Measurements from ENCODE around the gene GAP43.

GAP43 gene

GRCh38 chr3:115663414-115663813 lies 40.1 kb downstream of the GAP43 start:
- Histone ChIP-seq H3K4me1 (ENCODE audit: insufficient read depth, low read length) (peaks cover 9% of the 10 kb centered on the region), H2AFZ (ENCODE audit: low read depth, low read length) (no peak overlapping the region), H3K9ac (ENCODE audit: low read depth, low read length) (no peak overlapping the region), H3K27me3 (ENCODE audit: insufficient read depth, low read length, poor library complexity) (peaks cover 18% of the 10 kb centered on the region), H3K9me3 (ENCODE audit: insufficient read depth, low read length, severe bottlenecking) (no peaks in the 10 kb centered on the region), H3K36me3 (ENCODE audit: insufficient read depth, low read length) (no peaks in the 10 kb centered on the region), H4K20me1 (ENCODE audit: insufficient read depth, low read length) (no peaks in the 10 kb centered on the region), H3K27ac (ENCODE audit: low read length) (no peak overlapping the region), H3K4me3 (ENCODE audit: low read depth in 1 of 2, low read length in 2 of 2) (no peak overlapping the region), H3K79me2 (ENCODE audit: insufficient read depth, low read length) (no peaks in the 10 kb centered on the region), H3K4me2 (ENCODE audit: insufficient read depth, low read length) (no peak overlapping the region)
- ATAC-seq (ENCODE audit: insufficient read depth, low read depth) = no peak
- DNase-seq = no peak
- TF ChIP-seq EZH2 (IDR thresholded peaks at IDR 0.05; ENCODE audit: borderline replicate concordance, low read depth, low read length, severe bottlenecking) (no peak), CTCF (IDR thresholded peaks at IDR 0.05; ENCODE audit: borderline replicate concordance, extremely low read depth, low read length, poor library complexity, severe bottlenecking) (no peak)

- H3K4me2 ChIP-seq (ENCODE audit: insufficient read depth, low read length) = no peak overlapping the region
- H3K9me3 ChIP-seq (ENCODE audit: insufficient read depth, low read length, severe bottlenecking) = no peaks in the 10 kb centered on the region
- no peaks in the 10 kb centered on the region for H3K36me3 ChIP-seq (ENCODE audit: insufficient read depth, low read length)
- H3K9ac ChIP-seq (ENCODE audit: low read depth, low read length) = no peak overlapping the region
- H3K27ac ChIP-seq (ENCODE audit: low read length) = no peak overlapping the region
- H2AFZ ChIP-seq (ENCODE audit: low read depth, low read length) = no peak overlapping the region
- no peak for DNase-seq
- TF ChIP-seq CTCF (IDR thresholded peaks at IDR 0.05; ENCODE audit: borderline replicate concordance, extremely low read depth, low read length, poor library complexity, severe bottlenecking) (no peak), EZH2 (IDR thresholded peaks at IDR 0.05; ENCODE audit: borderline replicate concordance, low read depth, low read length, severe bottlenecking) (no peak)
- no peaks in the 10 kb centered on the region for H3K79me2 ChIP-seq (ENCODE audit: insufficient read depth, low read length)
- no peaks in the 10 kb centered on the region for H3K4me1 ChIP-seq (ENCODE audit: insufficient read depth, low read length)
- H3K27me3 ChIP-seq (ENCODE audit: insufficient read depth, low read length, poor library complexity) = peaks cover 18% of the 10 kb centered on the region
- no peaks in the 10 kb centered on the region for H4K20me1 ChIP-seq (ENCODE audit: insufficient read depth, low read length)
- H3K4me3 ChIP-seq (ENCODE audit: low read depth in 1 of 2, low read length in 2 of 2) = no peak overlapping the region
- ATAC-seq (ENCODE audit: insufficient read depth, low read depth) = no peak
Observed at GRCh38 chr3:115666081-115666480, 42.8 kb downstream of the GAP43 start.

GRCh38 chr3:115666920-115667737 lies 43.8 kb downstream of the GAP43 start:
- Histone ChIP-seq H3K36me3 (ENCODE audit: insufficient read depth, low read length) (no peaks in the 10 kb centered on the region), H3K4me3 (ENCODE audit: low read depth in 1 of 2, low read length in 2 of 2) (no peak overlapping the region), H3K9me3 (ENCODE audit: insufficient read depth, low read length, severe bottlenecking) (no peaks in the 10 kb centered on the region), H4K20me1 (ENCODE audit: insufficient read depth, low read length) (no peaks in the 10 kb centered on the region), H3K4me1 (ENCODE audit: insufficient read depth, low read length) (no peaks in the 10 kb centered on the region), H3K27ac (ENCODE audit: low read length) (no peak overlapping the region), H3K27me3 (ENCODE audit: insufficient read depth, low read length, poor library complexity) (peaks cover 21% of the 10 kb centered on the region), H3K9ac (ENCODE audit: low read depth, low read length) (no peak overlapping the region), H2AFZ (ENCODE audit: low read depth, low read length) (no peak overlapping the region), H3K79me2 (ENCODE audit: insufficient read depth, low read length) (no peaks in the 10 kb centered on the region), H3K4me2 (ENCODE audit: insufficient read depth, low read length) (no peak overlapping the region)
- TF ChIP-seq CTCF (IDR thresholded peaks at IDR 0.05; ENCODE audit: borderline replicate concordance, extremely low read depth, low read length, poor library complexity, severe bottlenecking) (no peak), EZH2 (IDR thresholded peaks at IDR 0.05; ENCODE audit: borderline replicate concordance, low read depth, low read length, severe bottlenecking) (no peak)
- ATAC-seq (ENCODE audit: insufficient read depth, low read depth) (no peak), DNase-seq (no peak)
